ENCODE measurements around the gene EEFSEC.

GRCh38 chr3:128410669-128411573 lies 257.6 kb downstream of the EEFSEC start:
- TF ChIP-seq CTCF (IDR thresholded peaks at IDR 0.05) (no peak), REST (IDR thresholded peaks at IDR 0.05; ENCODE audit: insufficient read depth in 1 of 2, low read depth in 2 of 2, low read length in 1 of 2) (no peak), SIN3A (IDR thresholded peaks at IDR 0.05; ENCODE audit: borderline replicate concordance, insufficient read depth, low read depth, low read length) (no peak), TCF7L2 (IDR thresholded peaks at IDR 0.05; ENCODE audit: low read depth, low read length) (no peak), POLR2AphosphoS5 (IDR thresholded peaks at IDR 0.05; ENCODE audit: low read depth, low read length) (no peak)

All from Panc1 (cell line).